Globus pallidus (tissue), 1 donor: ENCODE measurements around the gene OR10H5.

Experiments
- DNase-seq: peaks from one replicate; pipeline ENCODE4 v3.0.0-alpha.2; 2015; ENCODE audit warnings: low spot score

OR10H5 gene

GRCh38 chr19:15846923-15847322 lies 59.5 kb downstream of the OR10H5 start:
- no peak for DNase-seq

GRCh38 chr19:15850385-15850784 lies 62.9 kb downstream of the OR10H5 start:
- DNase-seq: no peak
